ENCODE results near the gene NGDN. TPM values are rescaled to one million over a fixed set of nuclear protein-coding genes. Genes with fewer than 3 reads are reported as not detected.
A peak's percentile ranks its signal among the peaks of the same experiment; 100 is the strongest.

NGDN gene
- total and polyA plus RNA-seq, 10 donors: 32.7 to 62.7 (median 40.3) TPM

DNA sequence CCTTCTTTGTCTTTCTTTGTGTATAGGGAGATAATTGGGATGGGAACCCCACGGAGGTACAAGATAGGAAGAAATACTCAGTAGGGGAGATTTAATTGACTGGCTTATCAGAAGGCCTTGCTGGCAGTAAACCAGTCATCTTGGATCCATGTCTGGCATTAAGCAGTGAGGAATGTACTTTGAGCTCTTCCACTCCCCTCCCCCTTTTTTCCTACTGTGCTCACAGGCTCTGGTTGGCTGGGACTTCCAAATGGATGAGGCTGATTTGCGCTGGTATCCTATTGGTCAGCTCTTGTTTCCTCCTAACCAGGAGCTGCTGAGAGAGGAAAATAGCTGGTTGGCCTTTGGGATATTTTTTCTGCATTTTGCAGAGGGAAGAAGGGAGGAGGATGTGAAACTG lies 24.7 kb downstream of the NGDN start:
- intact Hi-C loops (cut with DNase I; ENCODE audit: low total_unique reads): no loop called here
- WGBS, 5 donors: 81 to 87% (median 82%) methylated on average over 2 of the region's 2 CpGs
- TF ChIP-seq POLR2A (IDR thresholded peaks at IDR 0.05) (no peak), POLR2AphosphoS5 (IDR thresholded peaks at IDR 0.05) (no peak)
- TF ChIP-seq, protein P1, sequence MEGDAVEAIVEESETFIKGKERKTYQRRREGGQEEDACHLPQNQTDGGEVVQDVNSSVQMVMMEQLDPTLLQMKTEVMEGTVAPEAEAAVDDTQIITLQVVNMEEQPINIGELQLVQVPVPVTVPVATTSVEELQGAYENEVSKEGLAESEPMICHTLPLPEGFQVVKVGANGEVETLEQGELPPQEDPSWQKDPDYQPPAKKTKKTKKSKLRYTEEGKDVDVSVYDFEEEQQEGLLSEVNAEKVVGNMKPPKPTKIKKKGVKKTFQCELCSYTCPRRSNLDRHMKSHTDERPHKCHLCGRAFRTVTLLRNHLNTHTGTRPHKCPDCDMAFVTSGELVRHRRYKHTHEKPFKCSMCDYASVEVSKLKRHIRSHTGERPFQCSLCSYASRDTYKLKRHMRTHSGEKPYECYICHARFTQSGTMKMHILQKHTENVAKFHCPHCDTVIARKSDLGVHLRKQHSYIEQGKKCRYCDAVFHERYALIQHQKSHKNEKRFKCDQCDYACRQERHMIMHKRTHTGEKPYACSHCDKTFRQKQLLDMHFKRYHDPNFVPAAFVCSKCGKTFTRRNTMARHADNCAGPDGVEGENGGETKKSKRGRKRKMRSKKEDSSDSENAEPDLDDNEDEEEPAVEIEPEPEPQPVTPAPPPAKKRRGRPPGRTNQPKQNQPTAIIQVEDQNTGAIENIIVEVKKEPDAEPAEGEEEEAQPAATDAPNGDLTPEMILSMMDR (IDR thresholded peaks at IDR 0.05 in 8 of 11, conservative IDR thresholded peaks at IDR 0.05 in 3 of 11): no peak
- peaks cover 0 to 6% (median 0%) of the 10 kb centered on the region in 6 donors for H3K4me1 ChIP-seq
- no peak overlapping the region for H3K4me3 ChIP-seq
- DNase-seq: no peak
- no peaks in the 10 kb centered on the region for H3K9me3 ChIP-seq
- H3K27me3 ChIP-seq (replicated peaks in 1 of 7): no peaks in the 10 kb centered on the region
- H3K36me3 ChIP-seq: peaks cover 0 to 16% (median 0%) of the 10 kb centered on the region in 6 donors
- no peak overlapping the region for H3K27ac ChIP-seq

GRCh38 chr14:23512156-23512555 lies 42.7 kb downstream of the NGDN start:
- H3K4me1 ChIP-seq: peaks cover 0 to 9% (median 0%) of the 10 kb centered on the region in 6 donors
- H3K27me3 ChIP-seq (replicated peaks in 1 of 7): no peaks in the 10 kb centered on the region
- H3K36me3 ChIP-seq: peaks cover 0 to 11% (median 2%) of the 10 kb centered on the region in 6 donors
- WGBS, 5 donors: 40 to 47% (median 44%) methylated on average over 13 of the region's 13 CpGs
- TF ChIP-seq, protein P1 (IDR thresholded peaks at IDR 0.05 in 8 of 11, conservative IDR thresholded peaks at IDR 0.05 in 3 of 11): no peak
- TF ChIP-seq POLR2AphosphoS5 (IDR thresholded peaks at IDR 0.05) (no peak), POLR2A (IDR thresholded peaks at IDR 0.05) (no peak)
- H3K9me3 ChIP-seq: no peaks in the 10 kb centered on the region
- H3K27ac ChIP-seq: no peak overlapping the region
- intact Hi-C loops (cut with DNase I; ENCODE audit: low total_unique reads): no loop called here
- no peak for DNase-seq
- H3K4me3 ChIP-seq: peak overlapping the region in 1 of 8 donors; percentile 45

GRCh38 chr14:23513005-23513817 lies 43.7 kb downstream of the NGDN start:
- intact Hi-C loops (cut with DNase I; ENCODE audit: low total_unique reads): no loop called here
- peaks cover 0 to 7% (median 2%) of the 10 kb centered on the region in 6 donors for H3K36me3 ChIP-seq
- no peak overlapping the region for H3K27ac ChIP-seq
- no peak for DNase-seq
- no peaks in the 10 kb centered on the region for H3K9me3 ChIP-seq
- TF ChIP-seq, protein P1 (IDR thresholded peaks at IDR 0.05 in 8 of 11, conservative IDR thresholded peaks at IDR 0.05 in 3 of 11): no peak
- TF ChIP-seq POLR2A (IDR thresholded peaks at IDR 0.05) (no peak), POLR2AphosphoS5 (IDR thresholded peaks at IDR 0.05) (no peak)
- WGBS, 5 donors: 87 to 91% (median 89%) methylated on average over 24 to 25 of the region's 25 CpGs
- H3K4me1 ChIP-seq: peaks cover 0 to 9% (median 0%) of the 10 kb centered on the region in 6 donors
- H3K27me3 ChIP-seq (replicated peaks in 1 of 7): no peaks in the 10 kb centered on the region
- no peak overlapping the region for H3K4me3 ChIP-seq

Measured in spleen (tissue), 11 donors.